HepG2 (cell line): ENCODE measurements around the gene HLA-F. TPM values are rescaled to one million over a fixed set of nuclear protein-coding genes. Genes with fewer than 3 reads are reported as not detected.

Source experiments
- ATAC-seq: fragments of 200-7000 bp; cut with Tn5 transposase; 3 replicates; pipeline ENCODE4 v1.9.1; 2020; ENCODE audit warnings: mild to moderate bottlenecking, moderate library complexity
- BruUV-seq: library from RNA; stranded (reverse); fragments of 400-500 nt; replicated peaks from 2 replicates; lab custom pipeline; 2021; lab: Mats Ljungman, UMichigan
- CTCF ChIA-PET: fragments of 300-600 bp; formaldehyde crosslinking; extraction: SDS; loops from one replicate; lab custom pipeline; 2021; ENCODE audit warnings: low total read pairs, inconsistent platforms, low intra/inter-chr PET ratio; lab: Yijun Ruan, JAX
- POLR2A ChIA-PET: fragments of 350-600 bp; sonication (Branson Sonifier 250); formaldehyde crosslinking; loops from one replicate; lab custom pipeline; 2020; ENCODE audit warnings: antibody characterized with exemption, inconsistent platforms; lab: Yijun Ruan, JAX
- DNase-seq: peaks from one replicate; pipeline ENCODE4 v3.0.0-alpha.2; 2015; ENCODE audit warnings: low spot score
- FAIRE-seq: peaks from 3 replicates; lab custom pipeline; 2011; peaks lifted over from hg19 to GRCh38; lab: Jason Lieb, UNC
- H2AFZ ChIP-seq: one replicate; pipeline ENCODE4 v1.6.1; 2011; ENCODE audit warnings: low read length, inconsistent platforms
- H3K27ac ChIP-seq: fragments of 300-600 bp; 3 replicates; pipeline ENCODE4 v1.8.0; 2011; ENCODE audit warnings: mixed run types, mild to moderate bottlenecking, mixed read lengths, low read length, inconsistent platforms; ENCODE audit not compliant: insufficient read depth; ENCODE audit errors: extremely low read length
- H3K27me3 ChIP-seq, 2 experiments: fragments of 200-600 bp in 1 of 2; 2 replicates in 1 of 2; 3 replicates in 1 of 2; pipeline versions ENCODE4 v1.6.0 to v1.8.0; 2011; ENCODE audit warnings: low read length in 2 of 2, mild to moderate bottlenecking in 2 of 2, moderate library complexity in 2 of 2, inconsistent platforms in 1 of 2; ENCODE audit not compliant: insufficient read depth in 2 of 2, control insufficient read depth in 1 of 2
- H3K36me3 ChIP-seq, 2 experiments: fragments of 200-600 bp in 1 of 2; replicated peaks in 1 of 2; 2 replicates in 1 of 2; 3 replicates in 1 of 2; pipeline versions ENCODE4 v1.5.1 to v1.8.0; 2011; ENCODE audit warnings: low read length in 2 of 2, inconsistent platforms in 1 of 2; ENCODE audit not compliant: insufficient read depth in 2 of 2, control insufficient read depth in 1 of 2
- H3K4me1 ChIP-seq: 2 replicates; pipeline ENCODE4 v1.5.1; 2012; ENCODE audit warnings: low read length, inconsistent platforms; ENCODE audit not compliant: insufficient read depth
- H3K4me2 ChIP-seq: 2 replicates; pipeline ENCODE4 v1.6.0; 2011; ENCODE audit warnings: low read depth, low read length, inconsistent platforms
- H3K4me3 ChIP-seq, 3 experiments: fragments of 200-600 bp in 1 of 3; sonication (generic), shearing (Covaris generic) in 1 of 3; replicated peaks in 1 of 3; 2 replicates each; pipeline ENCODE4 v1.5.1; 2011 to 2016; ENCODE audit warnings: low read length in 3 of 3, inconsistent platforms in 2 of 3, low read depth in 2 of 3, mild to moderate bottlenecking in 2 of 3, control low read depth in 1 of 3, mixed read lengths in 1 of 3; ENCODE audit not compliant: insufficient read depth in 1 of 3
- H3K79me2 ChIP-seq: one replicate; pipeline ENCODE4 v1.6.1; 2011; ENCODE audit warnings: low read length, inconsistent platforms; ENCODE audit not compliant: insufficient read depth
- H3K9ac ChIP-seq: 2 replicates; pipeline ENCODE4 v1.6.0; 2011; ENCODE audit warnings: mild to moderate bottlenecking, low read depth, low read length, inconsistent platforms; ENCODE audit not compliant: insufficient read depth
- H3K9me3 ChIP-seq: 2 replicates; pipeline ENCODE4 v1.5.1; 2012; ENCODE audit warnings: mild to moderate bottlenecking, low read length
- H4K20me1 ChIP-seq: 2 replicates; pipeline ENCODE4 v1.6.0; 2011; ENCODE audit warnings: inconsistent platforms, mild to moderate bottlenecking, low read length, moderate library complexity; ENCODE audit not compliant: insufficient read depth
- ATF6 ChIP-seq: sonication (generic); formaldehyde crosslinking; conservative IDR thresholded peaks from 2 replicates; pipeline ENCODE4 v1.4.0; 2020; ENCODE audit warnings: missing genetic modification reagents
- CCAR2 ChIP-seq: fragments of 200-400 bp; formaldehyde crosslinking; optimal IDR thresholded peaks from 2 replicates; pipeline ENCODE3; 2018; ENCODE audit warnings: low read depth, mild to moderate bottlenecking, low read length, moderate library complexity
- KLF6 ChIP-seq: IDR thresholded peaks from 2 replicates; pipeline ENCODE4 v1.8.0; 2016; ENCODE audit warnings: missing biosample characterization, missing genetic modification reagents
- MLLT10 ChIP-seq: sonication (generic); formaldehyde crosslinking; IDR thresholded peaks from 2 replicates; pipeline ENCODE4 v1.4.0; 2020; ENCODE audit warnings: missing genetic modification reagents
- POLR2AphosphoS2 ChIP-seq: IDR thresholded peaks from 2 replicates; pipeline ENCODE4 v1.6.1; 2011; ENCODE audit warnings: low read depth, low read length, improper control_type of control experiment
- POLR2G ChIP-seq: fragments of 200-400 bp; formaldehyde crosslinking; IDR thresholded peaks from 2 replicates; pipeline ENCODE4 v1.6.1; 2018; ENCODE audit warnings: mild to moderate bottlenecking, low read depth, low read length, moderate library complexity
- ZBTB7A ChIP-seq: sonication (generic); formaldehyde crosslinking; IDR thresholded peaks from 2 replicates; pipeline ENCODE4 v1.8.0; 2022; ENCODE audit warnings: mild to moderate bottlenecking, missing genetic modification reagents
- ZNF468 ChIP-seq: sonication (generic); formaldehyde crosslinking; IDR thresholded peaks from 2 replicates; pipeline ENCODE4 v1.8.0; 2022; ENCODE audit warnings: mild to moderate bottlenecking, moderate library complexity, missing genetic modification reagents
- ZNF644 ChIP-seq: IDR thresholded peaks from 2 replicates; pipeline ENCODE4 v1.6.1; 2016; ENCODE audit warnings: low read depth
- ZNF672 ChIP-seq: sonication (generic); formaldehyde crosslinking; IDR thresholded peaks from 2 replicates; pipeline ENCODE4 v1.8.1; 2022; ENCODE audit warnings: missing genetic modification reagents
- WGBS: methylation state at CpG from one replicate; pipeline ENCODE4 v1.1.6; 2017; ENCODE audit warnings: low lambda C conversion rate; 5-methylcytosine and 5-hydroxymethylcytosine counted together
- in situ Hi-C: cut with HindIII; loops from 2 replicates; pipeline ENCODE4 v1.10.0; 2017; ENCODE audit warnings: low pct_unique_long_range_greater_than_20kb; ENCODE audit not compliant: extremely low pct_ligation_motif_present
- intact Hi-C: fragments of 100-400 bp; cut with micrococcal nuclease; formaldehyde crosslinking; loops from one replicate; pipeline ENCODE4 v1.10.0; 2022; ENCODE audit not compliant: unreplicated experiment
- polyA plus RNA-seq, 8 experiments: library from polyadenylated mRNA; depleted of rRNA in 3 of 8; stranded (reverse) in 7 of 8; unstranded in 1 of 8; fragments of >200 nt; fragmentation: Illumina TruSeq in 4 of 8; extraction: Trizol in 4 of 8; gene quantifications; 2 replicates each; pipeline versions ENCODE4 v1.2.1 to v1.2.3, GENCODE V29; 2011 to 2016; ENCODE audit warnings: low read depth in 4 of 8, missing spikeins in 1 of 8, mixed read lengths in 1 of 8; ENCODE audit not compliant: insufficient read depth in 1 of 8
- total RNA-seq, 5 experiments: library from RNA; depleted of rRNA; stranded (reverse); fragments of >200 nt; fragmentation: Illumina TruSeq; extraction: Trizol; gene quantifications; 2 replicates each; pipeline ENCODE4 v1.2.3, GENCODE V29; 2016; ENCODE audit warnings: low read depth in 1 of 5

Gene HLA-F
- total and polyA plus RNA-seq, 2 of the 13 experiments (the other 11 are each of a cell fraction or from before 2014, with no cell fraction given) = 6.0 to 6.1 TPM

- TF ChIP-seq ZBTB7A = no peak
- no peak for TF ChIP-seq ATF6 (CRISPR knock-in tag)
- TF ChIP-seq ZNF468 (CRISPR knock-in tag) = no peak
- no peak for TF ChIP-seq MLLT10 (CRISPR knock-in tag)
- TF ChIP-seq KLF6 (CRISPR knock-in tag) = no peak
- TF ChIP-seq CCAR2 = no peak
- TF ChIP-seq ZNF672 (CRISPR knock-in tag) = no peak
- no peak for TF ChIP-seq POLR2AphosphoS2
- no peak for TF ChIP-seq POLR2G
- no peak for TF ChIP-seq ZNF644
- TF ChIP-seq, all 625 proteins: peak for 0
- no TSS peak for BruUV-seq
- in situ Hi-C loops (loop anchor here (10.0 kb wide), 1 partner anchor 263 kb away; no protein-coding TSS in a partner anchor), intact Hi-C loops (no loop called here)
- FAIRE-seq = no peak
- H3K36me3 ChIP-seq = no peaks in the 10 kb centered on the region
- H3K4me2 ChIP-seq = no peak overlapping the region
- H3K4me3 ChIP-seq = no peak overlapping the region
- peaks cover 14% of the 10 kb centered on the region for H3K4me1 ChIP-seq
- H3K27ac ChIP-seq = no peak overlapping the region
- H3K27me3 ChIP-seq = no peaks in the 10 kb centered on the region
- no peaks in the 10 kb centered on the region for H3K9me3 ChIP-seq
- POLR2A ChIA-PET = no interaction called here
- 83% methylated on average over 4 of the region's 4 CpGs for WGBS
- H4K20me1 ChIP-seq = no peaks in the 10 kb centered on the region
- DNase-seq = no peak
- ATAC-seq = no peak
- CTCF ChIA-PET = no interaction called here
- no peak overlapping the region for H3K9ac ChIP-seq
- no peak overlapping the region for H2AFZ ChIP-seq
- H3K79me2 ChIP-seq = no peaks in the 10 kb centered on the region
These were observed 18.4 kb downstream of the HLA-F start for GRCh38 chr6:29741592-29741991.
